ENCODE measurements around the gene UROC1.

UROC1 gene

GRCh38 chr3:126556637-126557414 is 39.3 kb upstream of the UROC1 start:
- CTCF ChIA-PET: no interaction called here
- no peak for TF ChIP-seq TARDBP (IDR thresholded peaks at IDR 0.05)
- no peak for TF ChIP-seq NFRKB (IDR thresholded peaks at IDR 0.05)
- no peak for TF ChIP-seq LEF1 (IDR thresholded peaks at IDR 0.05; ENCODE audit: borderline replicate concordance)
- TF ChIP-seq CTBP1 (IDR thresholded peaks at IDR 0.05; ENCODE audit: borderline replicate concordance): no peak
- no peak for TF ChIP-seq HDGF (IDR thresholded peaks at IDR 0.05; ENCODE audit: borderline replicate concordance)
- no peak for DNase-seq (ENCODE audit: extremely low spot score)
- POLR2A ChIA-PET: no interaction called here

- no peak for TF ChIP-seq TARDBP (IDR thresholded peaks at IDR 0.05)
- TF ChIP-seq HDGF (IDR thresholded peaks at IDR 0.05; ENCODE audit: borderline replicate concordance): no peak
- TF ChIP-seq FOXA1 (IDR thresholded peaks at IDR 0.05): no peak
- no peak for TF ChIP-seq NFRKB (IDR thresholded peaks at IDR 0.05)
- no peak for TF ChIP-seq L3MBTL2 (conservative IDR thresholded peaks at IDR 0.05)
- TF ChIP-seq SUZ12 (IDR thresholded peaks at IDR 0.05): no peak
- no peak for TF ChIP-seq BHLHE40 (IDR thresholded peaks at IDR 0.05; ENCODE audit: borderline replicate concordance)
- TF ChIP-seq ELF4 (IDR thresholded peaks at IDR 0.05): no peak
- TF ChIP-seq LEF1 (IDR thresholded peaks at IDR 0.05; ENCODE audit: borderline replicate concordance): no peak
- no peak for TF ChIP-seq SP1 (IDR thresholded peaks at IDR 0.05)
- POLR2A ChIA-PET: no interaction called here
- CTCF ChIA-PET: no interaction called here
- DNase-seq (ENCODE audit: extremely low spot score): no peak
Observed at GRCh38 chr3:126555795-126556636, 38.4 kb upstream of the UROC1 start.

GRCh38 chr3:126554560-126555525 is 37.3 kb upstream of the UROC1 start:
- ChIA-PET POLR2A (no interaction called here), CTCF (no interaction called here)
- no peak for DNase-seq (ENCODE audit: extremely low spot score)
- no peak for TF ChIP-seq ELF4 (IDR thresholded peaks at IDR 0.05)
- no peak for TF ChIP-seq LEF1 (IDR thresholded peaks at IDR 0.05; ENCODE audit: borderline replicate concordance)
- no peak for TF ChIP-seq CTBP1 (IDR thresholded peaks at IDR 0.05; ENCODE audit: borderline replicate concordance)
- no peak for TF ChIP-seq ZNF384 (IDR thresholded peaks at IDR 0.05)
- no peak for TF ChIP-seq HDGF (IDR thresholded peaks at IDR 0.05; ENCODE audit: borderline replicate concordance)
- no peak for TF ChIP-seq SP1 (IDR thresholded peaks at IDR 0.05)
- no peak for TF ChIP-seq BHLHE40 (IDR thresholded peaks at IDR 0.05; ENCODE audit: borderline replicate concordance)
- no peak for TF ChIP-seq TARDBP (IDR thresholded peaks at IDR 0.05)

- CTCF ChIA-PET: no interaction called here
- TF ChIP-seq HDGF (IDR thresholded peaks at IDR 0.05; ENCODE audit: borderline replicate concordance): no peak
- TF ChIP-seq ZNF384 (IDR thresholded peaks at IDR 0.05): no peak
- no peak for TF ChIP-seq TARDBP (IDR thresholded peaks at IDR 0.05)
- no peak for TF ChIP-seq L3MBTL2 (conservative IDR thresholded peaks at IDR 0.05)
- TF ChIP-seq SP1 (IDR thresholded peaks at IDR 0.05): no peak
- TF ChIP-seq CTBP1 (IDR thresholded peaks at IDR 0.05; ENCODE audit: borderline replicate concordance): no peak
- no peak for TF ChIP-seq PKNOX1 (IDR thresholded peaks at IDR 0.05)
- no peak for DNase-seq (ENCODE audit: extremely low spot score)
- POLR2A ChIA-PET: no interaction called here
Observed at GRCh38 chr3:126553284-126554084, 35.9 kb upstream of the UROC1 start.

GRCh38 chr3:126552688-126553283 is 35.2 kb upstream of the UROC1 start:
- DNase-seq (ENCODE audit: extremely low spot score): no peak
- no peak for TF ChIP-seq FOXM1 (IDR thresholded peaks at IDR 0.05; ENCODE audit: borderline replicate concordance)
- no peak for TF ChIP-seq CTBP1 (IDR thresholded peaks at IDR 0.05; ENCODE audit: borderline replicate concordance)
- TF ChIP-seq ARNT (IDR thresholded peaks at IDR 0.05): no peak
- TF ChIP-seq SP1 (IDR thresholded peaks at IDR 0.05): no peak
- TF ChIP-seq ELF4 (IDR thresholded peaks at IDR 0.05): no peak
- TF ChIP-seq L3MBTL2 (conservative IDR thresholded peaks at IDR 0.05): no peak
- no peak for TF ChIP-seq SUZ12 (IDR thresholded peaks at IDR 0.05)
- TF ChIP-seq HDGF (IDR thresholded peaks at IDR 0.05; ENCODE audit: borderline replicate concordance): no peak
- POLR2A ChIA-PET: no interaction called here
- CTCF ChIA-PET: no interaction called here
